ENCODE results near the gene CRLF3. TPM values are rescaled to one million over a fixed set of nuclear protein-coding genes. Genes with fewer than 3 reads are reported as not detected.

CRLF3 gene, protein sequence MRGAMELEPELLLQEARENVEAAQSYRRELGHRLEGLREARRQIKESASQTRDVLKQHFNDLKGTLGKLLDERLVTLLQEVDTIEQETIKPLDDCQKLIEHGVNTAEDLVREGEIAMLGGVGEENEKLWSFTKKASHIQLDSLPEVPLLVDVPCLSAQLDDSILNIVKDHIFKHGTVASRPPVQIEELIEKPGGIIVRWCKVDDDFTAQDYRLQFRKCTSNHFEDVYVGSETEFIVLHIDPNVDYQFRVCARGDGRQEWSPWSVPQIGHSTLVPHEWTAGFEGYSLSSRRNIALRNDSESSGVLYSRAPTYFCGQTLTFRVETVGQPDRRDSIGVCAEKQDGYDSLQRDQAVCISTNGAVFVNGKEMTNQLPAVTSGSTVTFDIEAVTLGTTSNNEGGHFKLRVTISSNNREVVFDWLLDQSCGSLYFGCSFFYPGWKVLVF
- total RNA-seq: 10 to 100 TPM in 2 of 4 donors, 1 to 10 TPM in 2; 8.2 to 11.6 (median 9.9) TPM

- Histone ChIP-seq H3K27me3 (no peaks in the 10 kb centered on the region), H3K36me3 (no peaks in the 10 kb centered on the region), H3K27ac (replicated peaks in 1 of 4) (peak within 1 kb of the TSS; percentile 73 to 85 (median 80)), H3K9me3 (no peaks in the 10 kb centered on the region), H3K4me3 (peak within 1 kb of the TSS; percentile 72 to 90 (median 81)), H3K4me1 (peaks cover 6 to 35% (median 32%) of the 10 kb centered on the region in 4 donors)
- intact Hi-C loops (cut with DNase I): loop anchor here (10.0 kb wide), 1 partner anchor 110 kb away; no protein-coding TSS in a partner anchor
- no peak for TF ChIP-seq EP300 (IDR thresholded peaks at IDR 0.05)
- TF ChIP-seq CTCF (IDR thresholded peaks at IDR 0.05): peak; percentile 53 to 77 (median 64)
- TF ChIP-seq POLR2A (IDR thresholded peaks at IDR 0.05; ENCODE audit: low read depth): peak; percentile 35
- peak; percentile 71 to 84 for TF ChIP-seq POLR2AphosphoS5 (IDR thresholded peaks at IDR 0.05)
- DNase-seq (ENCODE audit: extremely low spot score): peak; percentile 92
- 16% methylated on average over 39 of the region's 75 CpGs for WGBS
These were observed at the start of gene CRLF3 for GRCh38 chr17:30824356-30825145. Gene CRLF3 (minus strand): TSS chr17:30824692. CDS start chr17:30824651, 41 bp downstream.

DNA sequence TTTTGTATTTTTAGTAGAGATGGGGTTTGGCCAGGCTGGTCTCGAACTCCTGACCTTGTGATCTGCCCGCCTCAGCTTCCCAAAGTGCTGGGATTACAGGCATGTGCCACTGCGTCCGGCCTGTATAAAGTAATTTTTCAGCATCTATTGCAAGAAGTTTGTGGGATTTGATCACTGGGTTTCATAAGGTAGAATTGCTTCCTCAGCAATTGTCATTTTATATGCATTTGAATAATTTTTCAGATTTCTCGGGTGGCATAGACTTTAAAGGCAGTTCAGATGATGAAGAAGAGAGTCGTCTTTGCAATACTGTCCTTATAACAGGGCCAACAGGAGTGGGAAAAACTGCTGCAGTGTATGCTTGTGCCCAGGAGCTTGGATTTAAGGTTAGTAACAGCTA, 44.5 kb upstream of the CRLF3 start:
- Histone ChIP-seq H3K36me3 (no peaks in the 10 kb centered on the region), H3K9me3 (no peaks in the 10 kb centered on the region), H3K27ac (replicated peaks in 1 of 4) (no peak overlapping the region), H3K4me1 (no peaks in the 10 kb centered on the region), H3K27me3 (no peaks in the 10 kb centered on the region), H3K4me3 (no peak overlapping the region)
- DNase-seq (ENCODE audit: extremely low spot score): no peak
- intact Hi-C loops (cut with DNase I): no loop called here
- no peak for TF ChIP-seq POLR2A (IDR thresholded peaks at IDR 0.05; ENCODE audit: low read depth)
- no peak for TF ChIP-seq EP300 (IDR thresholded peaks at IDR 0.05)
- no peak for TF ChIP-seq POLR2AphosphoS5 (IDR thresholded peaks at IDR 0.05)
- no peak for TF ChIP-seq CTCF (IDR thresholded peaks at IDR 0.05)
- 98% methylated on average over 6 of the region's 6 CpGs for WGBS

GRCh38 chr17:30864636-30865035, 40.1 kb upstream of the CRLF3 start:
- Histone ChIP-seq H3K9me3 (no peaks in the 10 kb centered on the region), H3K36me3 (no peaks in the 10 kb centered on the region), H3K4me3 (no peak overlapping the region), H3K27me3 (no peaks in the 10 kb centered on the region), H3K4me1 (no peaks in the 10 kb centered on the region), H3K27ac (replicated peaks in 1 of 4) (no peak overlapping the region)
- no peak for DNase-seq (ENCODE audit: extremely low spot score)
- TF ChIP-seq POLR2A (IDR thresholded peaks at IDR 0.05; ENCODE audit: low read depth) (no peak), EP300 (IDR thresholded peaks at IDR 0.05) (no peak), CTCF (IDR thresholded peaks at IDR 0.05) (no peak), POLR2AphosphoS5 (IDR thresholded peaks at IDR 0.05) (no peak)
- intact Hi-C loops (cut with DNase I): no loop called here
- 92% methylated on average over 1 of the region's 1 CpG for WGBS

- Histone ChIP-seq H3K9me3 (no peaks in the 10 kb centered on the region), H3K4me3 (no peak overlapping the region), H3K27ac (replicated peaks in 1 of 4) (no peak overlapping the region), H3K36me3 (peaks cover 0 to 6% (median 0%) of the 10 kb centered on the region in 4 donors), H3K4me1 (no peaks in the 10 kb centered on the region), H3K27me3 (no peaks in the 10 kb centered on the region)
- intact Hi-C loops (cut with DNase I): no loop called here
- 91% methylated on average over 9 of the region's 9 CpGs for WGBS
- no peak for DNase-seq (ENCODE audit: extremely low spot score)
- TF ChIP-seq POLR2AphosphoS5 (IDR thresholded peaks at IDR 0.05): no peak
- TF ChIP-seq EP300 (IDR thresholded peaks at IDR 0.05): no peak
- TF ChIP-seq POLR2A (IDR thresholded peaks at IDR 0.05; ENCODE audit: low read depth): no peak
- no peak for TF ChIP-seq CTCF (IDR thresholded peaks at IDR 0.05)
These were observed 34.2 kb upstream of the CRLF3 start for GRCh38 chr17:30858556-30859250.
